Cardiac atrium fibroblast (primary cell): ENCODE data around the gene ARHGEF16. TPM values are rescaled to one million over a fixed set of nuclear protein-coding genes. Genes with fewer than 3 reads are reported as not detected.

Experiments
- total RNA-seq: library from RNA; depleted of rRNA; stranded (reverse); fragments of >200 nt; gene quantifications from 2 replicates; pipeline ENCODE4 v1.2.3, GENCODE V29; 2015

Gene ARHGEF16
- total RNA-seq, result 0.81 TPM in 1 of 2 replicates, not detected in the other

DNA sequence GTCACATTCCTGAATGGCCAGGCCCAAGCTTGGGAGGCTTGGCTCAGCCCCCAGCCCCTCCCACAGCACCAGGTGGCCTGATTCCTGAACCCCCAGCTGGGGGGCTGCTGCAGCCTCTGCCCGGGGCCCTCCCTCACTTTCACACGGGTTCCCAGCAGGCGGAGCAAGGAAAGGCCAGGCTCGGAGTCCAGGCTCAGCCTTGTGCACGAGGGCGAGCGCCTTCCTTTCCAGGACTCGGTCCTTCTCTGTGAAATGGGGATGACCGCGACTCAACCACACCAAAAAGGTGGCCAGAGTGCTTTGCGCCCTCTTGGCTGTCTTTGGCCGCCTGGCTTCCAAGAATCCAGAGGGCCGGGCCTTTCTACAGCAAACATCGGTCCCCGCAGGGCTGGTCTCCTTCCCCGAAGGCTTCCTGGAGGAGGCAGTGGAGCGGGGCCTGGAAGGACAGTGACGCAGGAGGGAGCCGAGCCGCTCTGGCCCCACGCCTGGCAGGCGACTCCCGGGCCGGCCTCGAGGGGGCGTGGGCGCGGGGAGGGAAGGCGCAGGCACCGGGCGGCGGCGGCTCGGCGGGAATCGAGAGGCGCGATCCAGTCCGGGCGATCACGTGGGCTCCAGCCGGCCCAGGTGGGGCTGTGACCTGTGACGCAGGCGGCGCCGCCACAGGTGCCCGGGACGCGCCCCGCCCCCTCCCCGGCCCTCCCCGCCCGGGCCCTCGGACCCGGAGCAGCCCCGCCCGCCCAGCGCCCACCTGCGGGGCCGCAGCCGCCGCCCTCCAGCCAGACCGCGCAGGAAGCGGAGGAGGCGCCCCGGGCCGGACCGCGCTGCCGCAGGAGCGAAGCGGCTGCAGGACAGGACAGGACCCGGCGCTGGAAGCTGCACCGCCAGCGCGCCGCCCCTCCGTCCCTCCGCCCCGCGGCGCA is at the start of gene ARHGEF16:
ARHGEF16 (plus strand) TSS at position 775 of the 920 bp plus-strand sequence. CDS start 8,420 bp downstream, outside the sequence.

Other genes with a start within 250 kb of the ARHGEF16 start
- 21.7 TPM in 2 replicates for gene MEGF6, start 156.8 kb downstream of the ARHGEF16 start, total RNA-seq
- gene TPRG1L, start 170.3 kb downstream of the ARHGEF16 start, total RNA-seq, result 19.9 and 32.6 TPM in 2 replicates
- 10.0 and 10.7 TPM in 2 replicates for gene WRAP73, start 195.4 kb downstream of the ARHGEF16 start, total RNA-seq
- not detected in 2 replicates for gene TP73, start 197.9 kb downstream of the ARHGEF16 start, total RNA-seq